ENCODE measurements around the gene CPTP. TPM values are rescaled to one million over a fixed set of nuclear protein-coding genes. Genes with fewer than 3 reads are reported as not detected.

The CPTP gene
- total RNA-seq, 2 donors from 2014 or later = 35.8 to 54.0 TPM

DNA sequence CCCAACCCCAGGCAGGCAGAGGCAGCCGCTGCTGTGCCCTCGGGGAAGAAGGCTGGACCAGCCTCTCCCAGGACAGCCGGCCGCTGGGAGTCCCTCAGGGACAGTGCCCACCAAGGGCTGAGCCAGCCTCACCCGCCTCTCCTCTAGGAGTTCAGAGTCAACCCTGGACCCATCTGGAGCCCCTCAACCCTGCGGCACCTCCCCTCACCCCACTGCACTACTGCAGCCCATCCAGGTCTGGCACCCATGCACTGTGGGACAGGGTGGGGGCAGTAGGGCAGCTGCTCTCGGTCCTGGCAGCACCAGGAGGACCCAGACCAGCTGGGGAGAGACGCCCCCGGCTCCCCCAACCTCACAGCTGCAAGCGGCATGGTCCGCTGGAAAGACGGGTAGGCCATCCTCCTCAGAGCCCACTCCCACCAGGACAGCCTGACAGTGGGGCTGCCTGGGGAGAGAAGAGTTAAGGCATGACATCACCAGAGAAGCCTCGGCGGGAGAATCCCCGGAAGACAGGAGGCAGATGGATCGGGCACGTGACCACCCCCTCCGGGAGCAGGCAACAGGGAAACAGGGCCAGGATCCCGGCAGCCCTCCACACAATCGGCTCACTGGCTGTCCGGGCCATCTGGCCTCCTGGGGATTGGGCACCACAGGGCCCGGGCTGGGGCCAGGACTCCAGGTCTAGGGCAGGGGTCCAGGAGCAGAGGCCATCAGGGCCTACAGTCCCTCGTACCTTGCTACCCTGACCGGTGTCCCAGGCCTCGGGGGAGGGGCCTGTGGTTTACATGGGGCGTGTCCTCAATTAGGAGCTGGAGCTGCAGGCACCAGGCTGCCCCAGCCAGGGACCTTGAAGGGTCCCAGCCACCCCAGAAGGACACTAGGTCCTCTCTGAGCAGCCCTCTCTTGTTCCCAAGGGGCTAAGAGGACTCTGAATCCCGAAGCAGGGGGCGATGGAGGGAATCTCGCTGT is 20.0 kb upstream of the CPTP start:
- Histone ChIP-seq H3K27ac (peak overlapping the region; percentile 36 to 66), H3K4me3 (peak overlapping the region in 1 of 2 donors; percentile 16), H3K9me3 (no peaks in the 10 kb centered on the region), H3K4me1 (replicated peaks) (peaks cover 32% of the 10 kb centered on the region), H3K27me3 (replicated peaks; ENCODE audit: insufficient read depth) (no peaks in the 10 kb centered on the region), H3K36me3 (no peaks in the 10 kb centered on the region)
- peak; percentile 69 for DNase-seq (ENCODE audit: low spot score)
- intact Hi-C loops (cut with DNase I) = loop anchor here (5.0 kb wide), 1 partner anchor 43 kb away; the partner anchor contains the start of gene DVL1
- 21% methylated on average over 27 of the region's 29 CpGs for WGBS
- TF ChIP-seq POLR2A (IDR thresholded peaks at IDR 0.05) (no peak), POLR2AphosphoS5 (IDR thresholded peaks at IDR 0.05) (peak; percentile 73), CTCF (IDR thresholded peaks at IDR 0.05) (peak in 1 of 4 experiments; percentile 11)

GRCh38 chr1:1305300-1306069 is 19.1 kb upstream of the CPTP start:
- H3K36me3 ChIP-seq = no peaks in the 10 kb centered on the region
- 19% methylated on average over 24 of the region's 25 CpGs for WGBS
- no peaks in the 10 kb centered on the region for H3K27me3 ChIP-seq (replicated peaks; ENCODE audit: insufficient read depth)
- peaks cover 40% of the 10 kb centered on the region for H3K4me1 ChIP-seq (replicated peaks)
- H3K27ac ChIP-seq = peak overlapping the region; percentile 36 to 66
- peak; percentile 42 for DNase-seq (ENCODE audit: low spot score)
- peak overlapping the region in 1 of 2 donors; percentile 16 for H3K4me3 ChIP-seq
- no peak for TF ChIP-seq POLR2AphosphoS5 (IDR thresholded peaks at IDR 0.05)
- peak in 1 of 4 experiments; percentile 17 for TF ChIP-seq CTCF (IDR thresholded peaks at IDR 0.05)
- TF ChIP-seq POLR2A (IDR thresholded peaks at IDR 0.05) = no peak
- H3K9me3 ChIP-seq = no peaks in the 10 kb centered on the region
- intact Hi-C loops (cut with DNase I) = loop anchor here (5.0 kb wide), 1 partner anchor 42 kb away; the partner anchor contains the start of gene DVL1

- intact Hi-C loops (cut with DNase I) = loop anchor here (5.0 kb wide), 1 partner anchor 41 kb away; the partner anchor contains the start of gene DVL1
- Histone ChIP-seq H3K4me3 (no peak overlapping the region), H3K27me3 (replicated peaks; ENCODE audit: insufficient read depth) (no peaks in the 10 kb centered on the region), H3K36me3 (peaks cover 0 to 2% of the 10 kb centered on the region in 2 donors), H3K9me3 (no peaks in the 10 kb centered on the region), H3K27ac (peak overlapping the region; percentile 36 to 55), H3K4me1 (replicated peaks) (peaks cover 40% of the 10 kb centered on the region)
- no peak for DNase-seq (ENCODE audit: low spot score)
- TF ChIP-seq POLR2A (IDR thresholded peaks at IDR 0.05) (no peak), POLR2AphosphoS5 (IDR thresholded peaks at IDR 0.05) (no peak), CTCF (IDR thresholded peaks at IDR 0.05) (no peak)
- 27% methylated on average over 8 of the region's 11 CpGs for WGBS
Measured at GRCh38 chr1:1306070-1306660, 18.4 kb upstream of the CPTP start.

DNA sequence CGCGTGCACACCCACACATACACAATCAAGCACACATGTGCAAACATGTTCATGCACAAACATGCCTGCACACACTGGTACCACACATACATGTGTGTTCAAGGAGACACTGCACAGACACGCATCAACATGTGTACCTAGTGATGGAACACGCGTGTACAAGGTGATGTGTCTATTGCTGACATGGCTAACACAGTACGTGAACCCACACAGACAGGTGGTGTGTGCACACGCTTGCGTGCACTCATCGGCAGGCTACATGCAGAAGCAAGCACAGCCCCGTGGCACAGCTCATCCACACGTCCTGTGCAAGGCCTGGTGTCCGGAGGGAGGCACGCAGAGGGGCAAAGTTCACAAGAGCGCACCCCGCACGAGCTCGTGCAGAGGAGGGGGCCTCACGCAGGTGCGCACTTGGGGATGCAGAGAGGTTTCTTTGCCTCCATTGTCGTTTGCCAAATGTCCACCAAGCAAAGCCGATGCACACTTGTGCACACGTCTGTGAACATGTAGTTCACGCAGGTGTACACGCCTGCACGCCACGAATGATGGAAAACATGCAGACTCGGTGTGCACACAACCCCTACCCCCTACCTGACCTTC is 17.8 kb upstream of the CPTP start:
- no peak for DNase-seq (ENCODE audit: low spot score)
- H3K4me1 ChIP-seq (replicated peaks) = peaks cover 40% of the 10 kb centered on the region
- WGBS = 26% methylated on average over 27 of the region's 27 CpGs

More for the DNA sequence above, 17.8 kb upstream of the CPTP start:
- intact Hi-C loops (cut with DNase I) = loop anchor here (5.0 kb wide), 1 partner anchor 41 kb away; the partner anchor contains the start of gene DVL1
- H3K4me3 ChIP-seq = peak overlapping the region; percentile 79 to 97
- no peaks in the 10 kb centered on the region for H3K9me3 ChIP-seq
- TF ChIP-seq POLR2AphosphoS5 (IDR thresholded peaks at IDR 0.05) = no peak
- no peak for TF ChIP-seq POLR2A (IDR thresholded peaks at IDR 0.05)
- no peak for TF ChIP-seq CTCF (IDR thresholded peaks at IDR 0.05)
- peak overlapping the region in 1 of 2 donors; percentile 89 for H3K27ac ChIP-seq
- H3K27me3 ChIP-seq (replicated peaks; ENCODE audit: insufficient read depth) = no peaks in the 10 kb centered on the region
- peaks cover 0 to 8% of the 10 kb centered on the region in 2 donors for H3K36me3 ChIP-seq

Measured in prostate gland (tissue), 2 donors.